Activated T-helper 17 cell treated with anti-CD3 and anti-CD28 coated beads, Interleukin-2, amount 50 U/mL, for 72 hours (primary cell): ENCODE results near the gene ODAD3. TPM values are rescaled to one million over a fixed set of nuclear protein-coding genes. Genes with fewer than 3 reads are reported as not detected.

ENCODE experiments used
- ATAC-seq: fragments of 150-1000 bp; cut with Tn5 transposase; replicated peaks from 2 replicates; pipeline ENCODE4 v1.10.0; 2021; ENCODE audit warnings: mild to moderate bottlenecking, moderate library complexity
- H3K27ac Mint-ChIP-seq: one replicate; pipeline ENCODE4 v1.8.0; 2022; ENCODE audit warnings: mixed read lengths
- H3K27me3 Mint-ChIP-seq: one replicate; pipeline ENCODE4 v1.8.0; 2022; ENCODE audit warnings: mixed read lengths
- H3K36me3 Mint-ChIP-seq: one replicate; pipeline ENCODE4 v1.8.0; 2022; ENCODE audit warnings: low read depth, mild to moderate bottlenecking, mixed read lengths
- H3K4me1 Mint-ChIP-seq: one replicate; pipeline ENCODE4 v1.8.0; 2022; ENCODE audit warnings: mixed read lengths
- H3K4me3 Mint-ChIP-seq: one replicate; pipeline ENCODE4 v1.8.0; 2022; ENCODE audit warnings: mild to moderate bottlenecking, mixed read lengths
- H3K9me3 Mint-ChIP-seq: one replicate; pipeline ENCODE4 v1.8.0; 2022; ENCODE audit warnings: mixed read lengths
- total RNA-seq, 2 donors: library from RNA; stranded (reverse); gene quantifications; one replicate each; pipeline ENCODE4 v1.2.3, GENCODE V29; 2022

The ODAD3 gene
- total RNA-seq, 2 donors from 2014 or later, result 0.15 to 0.42 TPM

- no peak overlapping the region for H3K4me3 Mint-ChIP-seq
- H3K27me3 Mint-ChIP-seq, result no peaks in the 10 kb centered on the region
- H3K27ac Mint-ChIP-seq, result no peak overlapping the region
- H3K36me3 Mint-ChIP-seq, result peaks cover 12% of the 10 kb centered on the region
- H3K9me3 Mint-ChIP-seq, result no peaks in the 10 kb centered on the region
- no peak for ATAC-seq
- H3K4me1 Mint-ChIP-seq, result no peaks in the 10 kb centered on the region
These were observed 17.1 kb upstream of the ODAD3 start for GRCh38 chr19:11451871-11452619.

DNA sequence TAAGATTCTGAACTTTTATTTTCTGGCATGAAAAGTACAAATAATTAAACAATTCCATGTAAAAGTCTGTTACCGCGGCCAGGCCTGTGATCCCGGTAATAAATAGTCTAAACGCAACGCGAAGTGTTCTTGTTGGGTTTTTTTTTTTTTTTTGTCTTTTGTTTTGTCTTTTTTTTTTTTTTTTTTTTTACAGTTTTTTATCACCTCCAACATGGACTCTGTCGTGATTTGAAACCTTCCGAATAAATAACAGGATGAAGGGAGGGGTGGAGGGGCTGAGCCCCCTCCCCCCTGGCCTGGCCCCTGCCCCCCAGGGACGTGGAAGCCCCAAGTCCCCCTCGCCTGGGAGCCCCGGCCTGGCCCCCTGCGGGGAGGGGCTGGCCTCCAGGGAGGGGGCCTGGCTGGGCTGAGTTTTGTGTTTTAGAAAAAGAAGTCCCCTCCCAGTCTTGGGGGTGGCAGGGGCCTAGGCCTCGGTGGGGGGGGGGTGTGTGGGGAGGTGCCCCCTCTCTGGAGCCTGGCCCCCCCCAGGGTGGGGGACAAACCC, 16.5 kb upstream of the ODAD3 start:
- Mint-ChIP-seq H3K9me3 (no peaks in the 10 kb centered on the region), H3K4me1 (no peaks in the 10 kb centered on the region), H3K27ac (no peak overlapping the region), H3K27me3 (no peaks in the 10 kb centered on the region), H3K36me3 (peaks cover 17% of the 10 kb centered on the region), H3K4me3 (no peak overlapping the region)
- ATAC-seq, result no peak

- ATAC-seq, result no peak
- H3K4me3 Mint-ChIP-seq, result no peak overlapping the region
- peaks cover 23% of the 10 kb centered on the region for H3K36me3 Mint-ChIP-seq
- H3K9me3 Mint-ChIP-seq, result no peaks in the 10 kb centered on the region
- no peaks in the 10 kb centered on the region for H3K27me3 Mint-ChIP-seq
- no peak overlapping the region for H3K27ac Mint-ChIP-seq
- no peaks in the 10 kb centered on the region for H3K4me1 Mint-ChIP-seq
These were observed 15.8 kb upstream of the ODAD3 start for GRCh38 chr19:11450570-11451326.

GRCh38 chr19:11448923-11449554, 14.1 kb upstream of the ODAD3 start:
- Mint-ChIP-seq H3K36me3 (peaks cover 41% of the 10 kb centered on the region), H3K27me3 (no peaks in the 10 kb centered on the region), H3K27ac (no peak overlapping the region), H3K9me3 (no peaks in the 10 kb centered on the region), H3K4me3 (no peak overlapping the region), H3K4me1 (no peaks in the 10 kb centered on the region)
- no peak for ATAC-seq

GRCh38 chr19:11448410-11448809, 13.5 kb upstream of the ODAD3 start:
- Mint-ChIP-seq H3K4me1 (no peaks in the 10 kb centered on the region), H3K9me3 (no peaks in the 10 kb centered on the region), H3K27me3 (no peaks in the 10 kb centered on the region), H3K27ac (no peak overlapping the region), H3K36me3 (peaks cover 45% of the 10 kb centered on the region), H3K4me3 (no peak overlapping the region)
- ATAC-seq, result no peak

DNA sequence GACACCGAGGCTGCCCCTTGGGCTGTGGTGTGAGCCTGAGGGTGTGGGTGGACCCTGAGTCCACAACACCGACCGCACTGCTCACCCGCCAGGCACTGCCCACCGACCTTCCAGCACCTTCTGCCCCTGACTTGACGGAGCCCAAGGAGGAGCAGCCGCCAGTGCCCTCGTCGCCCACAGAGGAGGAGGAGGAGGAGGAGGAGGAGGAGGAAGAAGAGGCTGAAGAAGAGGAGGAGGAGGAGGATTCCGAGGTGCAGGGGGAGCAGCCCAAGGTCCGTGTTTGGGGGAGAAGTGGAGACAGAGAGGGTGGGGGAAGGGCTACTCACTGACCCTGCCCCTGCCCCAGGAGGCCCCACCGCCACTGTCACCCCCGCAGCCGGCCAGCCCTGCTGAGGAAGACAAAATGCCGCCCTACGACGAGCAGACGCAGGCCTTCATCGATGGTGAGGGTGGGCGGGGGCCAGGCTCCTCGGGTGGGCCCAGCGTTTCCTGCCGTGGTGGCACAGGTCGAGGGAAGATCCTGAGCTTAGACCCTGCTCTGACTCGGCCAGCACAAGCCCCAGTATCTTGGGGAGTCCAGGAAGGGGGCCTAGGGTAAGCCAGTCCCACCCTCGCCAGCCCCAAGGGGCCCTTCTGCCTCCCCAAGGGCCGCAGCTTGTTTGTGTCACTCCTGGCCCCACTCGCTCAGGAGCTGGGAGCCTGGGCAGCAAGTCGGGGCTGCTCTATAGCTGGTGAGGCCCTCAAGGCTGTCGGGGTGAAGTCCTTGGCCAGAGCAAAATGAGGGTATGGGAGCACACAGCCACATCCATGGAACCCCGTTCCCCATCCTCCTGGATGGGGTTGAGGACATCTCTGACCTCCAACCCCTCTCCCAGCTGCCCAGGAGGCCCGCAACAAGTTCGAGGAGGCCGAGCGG, 12.7 kb upstream of the ODAD3 start:
- ATAC-seq, result no peak
- H3K27ac Mint-ChIP-seq, result no peak overlapping the region
- peaks cover 53% of the 10 kb centered on the region for H3K36me3 Mint-ChIP-seq
- H3K9me3 Mint-ChIP-seq, result no peaks in the 10 kb centered on the region
- H3K4me1 Mint-ChIP-seq, result no peaks in the 10 kb centered on the region
- no peaks in the 10 kb centered on the region for H3K27me3 Mint-ChIP-seq
- no peak overlapping the region for H3K4me3 Mint-ChIP-seq

DNA sequence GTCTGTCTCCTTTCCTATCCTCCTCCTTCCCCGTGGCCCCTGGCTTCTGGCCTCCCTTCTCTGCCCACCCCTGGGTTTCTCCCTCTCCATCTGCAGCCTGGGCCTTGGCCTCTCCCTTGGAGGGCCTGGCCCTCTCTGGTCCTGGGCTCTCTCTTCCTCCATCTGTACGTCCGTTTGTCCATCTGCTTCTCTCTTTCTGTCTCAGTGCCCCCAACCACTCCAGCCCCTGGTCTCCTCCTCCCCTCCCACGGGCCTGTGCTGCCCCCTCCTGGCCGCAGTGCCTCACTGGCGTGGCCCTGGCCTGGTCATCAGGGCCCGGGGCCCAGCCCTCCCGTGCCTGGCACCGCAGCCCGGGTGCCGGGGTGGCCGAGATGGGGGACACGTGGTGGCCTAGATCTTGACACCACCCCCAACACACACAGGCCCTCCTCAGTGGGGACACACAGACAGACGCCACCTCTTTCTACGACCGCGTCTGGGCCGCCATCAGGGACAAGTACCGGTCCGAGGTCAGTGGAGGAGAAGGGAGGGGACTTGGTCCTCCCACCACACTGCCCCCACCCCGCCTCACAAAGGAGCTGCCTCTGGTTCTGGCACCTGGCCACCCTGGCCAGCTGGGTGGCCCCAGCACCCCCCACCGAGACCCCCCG, 11.9 kb upstream of the ODAD3 start:
- H3K4me3 Mint-ChIP-seq, result no peak overlapping the region
- peak; percentile 71 for ATAC-seq
- H3K36me3 Mint-ChIP-seq, result peaks cover 61% of the 10 kb centered on the region
- no peak overlapping the region for H3K27ac Mint-ChIP-seq
- no peaks in the 10 kb centered on the region for H3K9me3 Mint-ChIP-seq
- no peaks in the 10 kb centered on the region for H3K27me3 Mint-ChIP-seq
- H3K4me1 Mint-ChIP-seq, result no peaks in the 10 kb centered on the region

DNA sequence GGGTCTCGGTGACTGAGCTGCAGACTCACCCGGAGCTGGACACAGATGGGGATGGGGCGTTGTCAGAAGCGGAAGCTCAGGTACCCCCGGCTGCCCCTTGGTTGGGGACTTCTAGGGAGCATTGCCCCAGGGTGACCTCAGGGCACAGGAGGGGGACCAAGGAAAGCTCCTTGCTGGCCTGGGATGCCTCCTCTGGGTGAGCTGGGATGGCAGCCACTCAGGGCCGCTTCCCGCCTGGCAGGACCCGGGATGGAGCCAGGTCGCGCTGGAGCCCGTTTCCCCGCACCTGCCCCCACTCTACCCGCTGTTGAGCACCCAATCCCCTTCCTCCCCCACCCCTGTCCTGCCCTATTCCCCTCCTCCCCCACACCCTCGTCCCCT, 11.3 kb upstream of the ODAD3 start:
- H3K9me3 Mint-ChIP-seq, result no peaks in the 10 kb centered on the region
- no peak overlapping the region for H3K27ac Mint-ChIP-seq
- no peaks in the 10 kb centered on the region for H3K27me3 Mint-ChIP-seq
- no peak for ATAC-seq
- H3K4me1 Mint-ChIP-seq, result no peaks in the 10 kb centered on the region
- H3K36me3 Mint-ChIP-seq, result peaks cover 67% of the 10 kb centered on the region
- no peak overlapping the region for H3K4me3 Mint-ChIP-seq

DNA sequence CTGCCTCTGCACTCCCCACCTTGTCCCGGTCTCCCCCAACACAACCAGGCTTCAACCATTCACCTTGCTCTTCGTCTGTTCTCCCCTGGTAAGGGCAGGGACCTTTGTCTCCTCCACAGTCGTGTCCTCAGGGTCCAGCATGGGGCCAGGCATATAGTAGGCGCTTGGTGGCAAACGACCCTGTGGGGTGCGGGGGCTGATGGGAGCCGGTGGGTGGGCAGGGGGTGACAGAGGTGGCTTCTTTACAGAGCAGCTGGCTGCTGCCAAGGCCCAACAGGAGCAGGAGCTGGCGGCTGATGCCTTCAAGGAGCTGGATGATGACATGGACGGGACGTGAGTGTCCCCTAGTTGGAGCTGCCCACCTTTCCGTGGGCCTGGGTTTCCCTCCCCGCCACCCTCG, 10.2 kb upstream of the ODAD3 start:
- peaks cover 78% of the 10 kb centered on the region for H3K36me3 Mint-ChIP-seq
- H3K27ac Mint-ChIP-seq, result no peak overlapping the region
- H3K4me3 Mint-ChIP-seq, result no peak overlapping the region
- H3K4me1 Mint-ChIP-seq, result no peaks in the 10 kb centered on the region
- no peaks in the 10 kb centered on the region for H3K27me3 Mint-ChIP-seq
- no peak for ATAC-seq
- no peaks in the 10 kb centered on the region for H3K9me3 Mint-ChIP-seq

GRCh38 chr19:11444059-11444458, 9.1 kb upstream of the ODAD3 start:
- peaks cover 77% of the 10 kb centered on the region for H3K36me3 Mint-ChIP-seq
- ATAC-seq, result no peak
- H3K27ac Mint-ChIP-seq, result no peak overlapping the region
- H3K4me3 Mint-ChIP-seq, result no peak overlapping the region
- H3K4me1 Mint-ChIP-seq, result no peaks in the 10 kb centered on the region
- H3K9me3 Mint-ChIP-seq, result no peaks in the 10 kb centered on the region
- no peaks in the 10 kb centered on the region for H3K27me3 Mint-ChIP-seq

DNA sequence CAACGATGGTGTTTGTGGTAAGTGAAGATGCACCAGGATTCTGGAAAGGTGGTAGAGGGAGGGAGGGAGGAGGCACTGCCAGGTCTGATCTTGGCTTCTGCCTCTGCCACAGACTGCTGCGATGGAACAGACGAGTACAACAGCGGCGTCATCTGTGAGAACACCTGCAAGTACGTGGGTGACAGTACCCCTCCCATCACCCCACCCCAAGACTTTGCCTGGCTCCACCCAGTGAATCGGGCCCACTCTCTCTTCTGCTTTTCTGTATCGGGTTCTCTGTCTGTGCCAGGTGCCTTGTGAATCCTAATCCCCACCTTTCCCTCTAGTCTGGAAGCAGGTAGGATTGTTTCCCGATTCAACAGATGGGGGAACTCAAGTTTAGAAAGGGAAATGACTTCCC, 3.0 kb upstream of the ODAD3 start:
- Mint-ChIP-seq H3K4me1 (no peaks in the 10 kb centered on the region), H3K36me3 (peaks cover 79% of the 10 kb centered on the region), H3K4me3 (peak overlapping the region; percentile 33), H3K27ac (no peak overlapping the region), H3K9me3 (no peaks in the 10 kb centered on the region), H3K27me3 (no peaks in the 10 kb centered on the region)
- no peak for ATAC-seq

- ATAC-seq, result no peak
- H3K27ac Mint-ChIP-seq, result peak overlapping the region; percentile 99
- no peaks in the 10 kb centered on the region for H3K9me3 Mint-ChIP-seq
- H3K27me3 Mint-ChIP-seq, result no peaks in the 10 kb centered on the region
- peaks cover 58% of the 10 kb centered on the region for H3K36me3 Mint-ChIP-seq
- peak overlapping the region; percentile 99 for H3K4me3 Mint-ChIP-seq
- H3K4me1 Mint-ChIP-seq, result no peaks in the 10 kb centered on the region
These were observed 952 bp upstream of the ODAD3 start for GRCh38 chr19:11435833-11436313.

- H3K4me3 Mint-ChIP-seq, result peak overlapping the region; percentile 99
- peak overlapping the region; percentile 99 for H3K27ac Mint-ChIP-seq
- ATAC-seq, result peak; percentile 20
- no peaks in the 10 kb centered on the region for H3K4me1 Mint-ChIP-seq
- no peaks in the 10 kb centered on the region for H3K27me3 Mint-ChIP-seq
- peaks cover 46% of the 10 kb centered on the region for H3K36me3 Mint-ChIP-seq
- H3K9me3 Mint-ChIP-seq, result no peaks in the 10 kb centered on the region
These were observed 241 bp downstream of the ODAD3 start for GRCh38 chr19:11434703-11435056.
